Parathyroid adenoma (tissue), 2 donors: ENCODE measurements around the gene KLF13.

Experiments
- H2AFZ ChIP-seq: fragments of 300-600 bp; sonication (generic); one replicate; pipeline ENCODE4 v1.7.0; 2017; ENCODE audit warnings: antibody characterized with exemption, mild to moderate bottlenecking
- H3K27ac ChIP-seq: fragments of 300-600 bp; sonication (generic); one replicate; pipeline ENCODE4 v1.7.0; 2017
- H3K27me3 ChIP-seq: fragments of 300-600 bp; sonication (generic); one replicate; pipeline ENCODE4 v1.7.0; 2017; ENCODE audit warnings: low read length; ENCODE audit not compliant: control insufficient read depth, insufficient read depth
- H3K36me3 ChIP-seq: fragments of 300-600 bp; sonication (generic); one replicate; pipeline ENCODE4 v1.7.0; 2017; ENCODE audit warnings: low read length; ENCODE audit not compliant: control insufficient read depth, insufficient read depth
- H3K4me1 ChIP-seq: fragments of 300-600 bp; sonication (generic); one replicate; pipeline ENCODE4 v1.7.0; 2017; ENCODE audit warnings: control low read depth
- H3K4me2 ChIP-seq: fragments of 300-600 bp; sonication (generic); one replicate; pipeline ENCODE4 v1.7.0; 2017; ENCODE audit warnings: low read length
- H3K4me3 ChIP-seq: fragments of 300-600 bp; sonication (generic); one replicate; pipeline ENCODE4 v1.7.0; 2017; ENCODE audit warnings: low read depth, low read length
- H3K79me2 ChIP-seq: fragments of 300-600 bp; sonication (generic); one replicate; pipeline ENCODE4 v1.7.0; 2017; ENCODE audit warnings: control low read depth
- H3K9ac ChIP-seq: fragments of 300-600 bp; sonication (generic); one replicate; pipeline ENCODE4 v1.7.0; 2017; ENCODE audit warnings: mild to moderate bottlenecking
- H3K9me3 ChIP-seq: fragments of 300-600 bp; sonication (generic); one replicate; pipeline ENCODE4 v1.7.0; 2017; ENCODE audit warnings: low read length; ENCODE audit not compliant: control insufficient read depth
- CTCF ChIP-seq: fragments of 300-600 bp; sonication (generic); IDR thresholded peaks from one replicate; pipeline ENCODE4 v1.7.0; 2017; ENCODE audit warnings: antibody characterized with exemption, mild to moderate bottlenecking
- donor health status: primary hyperparathyroidism.

The KLF13 gene

GRCh38 chr15:31297575-31298456, 28.8 kb upstream of the KLF13 start:
- TF ChIP-seq CTCF, result no peak
- Histone ChIP-seq H3K27ac (no peak overlapping the region), H3K79me2 (no peaks in the 10 kb centered on the region), H3K27me3 (no peaks in the 10 kb centered on the region), H3K4me1 (no peaks in the 10 kb centered on the region), H3K4me3 (no peak overlapping the region), H3K4me2 (no peak overlapping the region), H3K9ac (no peak overlapping the region), H2AFZ (no peak overlapping the region), H3K9me3 (no peaks in the 10 kb centered on the region), H3K36me3 (no peaks in the 10 kb centered on the region)

GRCh38 chr15:31298707-31299172, 27.9 kb upstream of the KLF13 start:
- no peaks in the 10 kb centered on the region for H3K79me2 ChIP-seq
- no peaks in the 10 kb centered on the region for H3K27me3 ChIP-seq
- no peaks in the 10 kb centered on the region for H3K9me3 ChIP-seq
- no peaks in the 10 kb centered on the region for H3K4me1 ChIP-seq
- H3K27ac ChIP-seq, result no peak overlapping the region
- no peak overlapping the region for H2AFZ ChIP-seq
- H3K4me2 ChIP-seq, result no peak overlapping the region
- H3K9ac ChIP-seq, result no peak overlapping the region
- no peak overlapping the region for H3K4me3 ChIP-seq
- H3K36me3 ChIP-seq, result no peaks in the 10 kb centered on the region
- TF ChIP-seq CTCF, result no peak

- H3K27ac ChIP-seq, result no peak overlapping the region
- no peak for TF ChIP-seq CTCF
- no peaks in the 10 kb centered on the region for H3K4me1 ChIP-seq
- H3K9ac ChIP-seq, result no peak overlapping the region
- H3K4me3 ChIP-seq, result no peak overlapping the region
- no peaks in the 10 kb centered on the region for H3K79me2 ChIP-seq
- no peaks in the 10 kb centered on the region for H3K36me3 ChIP-seq
- no peaks in the 10 kb centered on the region for H3K27me3 ChIP-seq
- H2AFZ ChIP-seq, result no peak overlapping the region
- H3K4me2 ChIP-seq, result no peak overlapping the region
- H3K9me3 ChIP-seq, result no peaks in the 10 kb centered on the region
Observed at GRCh38 chr15:31300208-31300661, 26.4 kb upstream of the KLF13 start.

GRCh38 chr15:31300981-31301672, 25.5 kb upstream of the KLF13 start:
- Histone ChIP-seq H2AFZ (no peak overlapping the region), H3K9ac (no peak overlapping the region), H3K36me3 (no peaks in the 10 kb centered on the region), H3K4me2 (no peak overlapping the region), H3K9me3 (no peaks in the 10 kb centered on the region), H3K79me2 (no peaks in the 10 kb centered on the region), H3K27ac (no peak overlapping the region), H3K4me1 (no peaks in the 10 kb centered on the region), H3K27me3 (no peaks in the 10 kb centered on the region), H3K4me3 (no peak overlapping the region)
- no peak for TF ChIP-seq CTCF
